GM12874 (cell line): ENCODE measurements around the gene THSD4.

Experiments
- CTCF ChIP-seq: IDR thresholded peaks from 2 replicates; pipeline ENCODE4 v1.5.1; 2011; ENCODE audit warnings: low read depth, mild to moderate bottlenecking, control low read depth, low read length, moderate library complexity; ENCODE audit not compliant: insufficient read depth

The THSD4 gene

GRCh38 chr15:71595846-71596553 is 480.7 kb downstream of the THSD4 start:
- TF ChIP-seq CTCF, result no peak

- no peak for TF ChIP-seq CTCF
These were observed 481.4 kb downstream of the THSD4 start for GRCh38 chr15:71596672-71597071.

DNA sequence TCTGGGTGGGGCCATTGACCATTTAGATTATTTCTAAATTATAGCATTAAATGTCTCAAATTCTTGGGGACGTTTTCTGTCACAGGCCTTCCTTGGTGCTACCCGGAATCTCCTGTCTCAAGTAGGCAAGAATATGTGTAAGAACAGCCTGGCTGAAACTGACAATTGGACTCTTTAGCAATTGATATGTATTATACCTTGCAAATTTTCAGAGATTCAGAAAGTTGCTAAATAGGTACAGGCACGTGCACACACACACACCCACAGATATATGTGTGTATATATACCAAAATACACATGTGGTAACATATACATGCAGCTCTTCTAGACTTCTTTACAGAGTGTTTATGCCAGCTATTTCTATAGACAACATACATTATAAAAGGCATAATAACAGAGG is 481.9 kb downstream of the THSD4 start:
- TF ChIP-seq CTCF, result no peak

DNA sequence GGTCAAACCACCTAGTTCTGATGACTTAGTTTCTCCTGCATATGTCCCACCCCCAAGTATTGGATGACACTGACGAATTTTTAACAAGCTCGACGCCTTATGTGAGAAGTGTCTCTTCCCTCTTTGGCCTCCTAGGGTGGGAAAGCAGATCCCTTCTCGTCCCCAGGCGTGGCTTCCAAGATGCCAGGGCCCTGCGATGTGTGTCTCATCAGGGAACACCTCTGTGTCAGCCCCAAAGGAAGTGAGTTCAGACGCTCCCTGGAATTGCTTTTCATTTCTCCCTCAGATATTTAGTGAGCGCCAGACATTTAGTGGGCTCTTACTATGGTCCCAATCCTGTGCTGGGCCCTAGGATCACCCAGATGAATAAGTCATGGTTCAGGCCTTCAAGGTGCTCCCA is 482.4 kb downstream of the THSD4 start:
- TF ChIP-seq CTCF, result no peak

- no peak for TF ChIP-seq CTCF
These were observed 483.5 kb downstream of the THSD4 start for GRCh38 chr15:71598741-71599140.

GRCh38 chr15:71599418-71600151 is 484.3 kb downstream of the THSD4 start:
- TF ChIP-seq CTCF, result no peak

DNA sequence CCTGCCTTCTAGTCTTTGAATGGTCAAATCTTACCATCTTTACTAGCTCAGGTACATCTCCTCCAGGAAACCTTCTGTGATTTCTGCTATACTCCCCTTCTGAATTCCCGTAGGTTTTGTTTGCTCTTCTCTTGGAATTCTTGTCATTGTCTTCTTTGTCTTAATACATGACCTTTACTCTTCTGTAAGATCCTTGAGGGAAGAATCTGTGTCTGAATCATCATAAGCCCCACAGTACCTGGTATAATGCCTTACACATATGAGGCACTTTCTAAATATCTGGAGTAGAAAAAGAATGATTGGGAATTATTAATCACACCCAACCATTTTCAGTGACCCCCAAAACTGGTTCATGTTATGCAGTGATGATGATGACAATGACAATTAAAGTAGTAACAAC is 485.0 kb downstream of the THSD4 start:
- no peak for TF ChIP-seq CTCF
